GM12878 (cell line): ENCODE measurements around the gene TMEM45A. TPM values are rescaled to one million over a fixed set of nuclear protein-coding genes. Genes with fewer than 3 reads are reported as not detected.

ENCODE experiments used
- ATAC-seq: fragments of 200-7000 bp; cut with Tn5 transposase; 3 replicates; pipeline ENCODE4 v1.9.1; 2020; ENCODE audit warnings: mild to moderate bottlenecking, moderate library complexity
- BruUV-seq: library from RNA; stranded (reverse); fragments of 400-500 nt; replicated peaks from 2 replicates; lab custom pipeline; 2021; lab: Mats Ljungman, UMichigan
- CTCF ChIA-PET: fragments of 300-600 bp; sonication (Branson Sonifier 250); formaldehyde crosslinking; extraction: SDS; loops from one replicate; lab custom pipeline; 2021; ENCODE audit warnings: inconsistent platforms; lab: Yijun Ruan, JAX
- POLR2A ChIA-PET: fragments of 350-600 bp; formaldehyde crosslinking; extraction: SDS; loops from one replicate; lab custom pipeline; 2021; ENCODE audit warnings: inconsistent platforms; lab: Charles Lee
- RAD21 ChIA-PET: fragments of 300-600 bp; sonication (Branson Sonifier 250); formaldehyde crosslinking; loops from one replicate; lab custom pipeline; 2023; ENCODE audit warnings: antibody characterized with exemption; ENCODE audit not compliant: unreplicated experiment; lab: Charles Lee
- SMC1A ChIA-PET: fragments of 300-600 bp; sonication (Branson Sonifier 250); formaldehyde crosslinking; loops from one replicate; lab custom pipeline; 2023; ENCODE audit not compliant: unreplicated experiment, uncharacterized antibody; lab: Charles Lee
- DNase-seq: peaks from one replicate; pipeline ENCODE4 v3.0.0-alpha.2; 2011; ENCODE audit warnings: low read depth, low spot score
- FAIRE-seq: peaks from 3 replicates; lab custom pipeline; 2011; peaks lifted over from hg19 to GRCh38; lab: Jason Lieb, UNC
- H2AFZ ChIP-seq: 2 replicates; pipeline ENCODE4 v1.6.0; 2011; ENCODE audit warnings: low read depth, low read length, control low read depth; ENCODE audit not compliant: control insufficient read depth
- H3K27ac ChIP-seq: 2 replicates; pipeline ENCODE4 v1.5.1; 2011; ENCODE audit warnings: control low read depth; ENCODE audit not compliant: control insufficient read depth, insufficient read depth
- H3K27me3 ChIP-seq, 2 experiments: replicated peaks in 1 of 2; 2 replicates each; pipeline versions ENCODE4 v1.6.0 to v1.6.1; 2011; ENCODE audit warnings: low read length in 1 of 2; ENCODE audit not compliant: control insufficient read depth in 2 of 2, insufficient read depth in 2 of 2
- H3K36me3 ChIP-seq, 2 experiments: 2 replicates each; pipeline ENCODE4 v1.5.1; 2011; ENCODE audit warnings: low read length in 1 of 2; ENCODE audit not compliant: control insufficient read depth in 2 of 2, insufficient read depth in 2 of 2
- H3K4me1 ChIP-seq: 2 replicates; pipeline ENCODE4 v1.6.1; 2011; ENCODE audit warnings: mild to moderate bottlenecking, low read length, moderate library complexity, mixed read lengths; ENCODE audit not compliant: control insufficient read depth, insufficient read depth
- H3K4me2 ChIP-seq: 2 replicates; pipeline ENCODE4 v1.6.0; 2011; ENCODE audit warnings: control low read depth; ENCODE audit not compliant: control insufficient read depth, insufficient read depth
- H3K4me3 ChIP-seq: fragments of 200-600 bp; sonication (generic); 2 replicates; pipeline ENCODE4 v1.5.1; 2016
- H3K79me2 ChIP-seq: 2 replicates; pipeline ENCODE4 v1.6.0; 2011; ENCODE audit warnings: low read length; ENCODE audit not compliant: control insufficient read depth, insufficient read depth
- H3K9ac ChIP-seq: 2 replicates; pipeline ENCODE4 v1.8.0; 2011; ENCODE audit warnings: low read length, control low read depth, mixed read lengths; ENCODE audit not compliant: control insufficient read depth, insufficient read depth
- H3K9me3 ChIP-seq: replicated peaks from 3 replicates; pipeline ENCODE4 v1.5.1; 2011; ENCODE audit warnings: mild to moderate bottlenecking, low read length; ENCODE audit not compliant: control insufficient read depth, insufficient read depth
- H4K20me1 ChIP-seq: 2 replicates; pipeline ENCODE4 v1.6.0; 2011; ENCODE audit not compliant: control insufficient read depth, insufficient read depth
- E2F4 ChIP-seq: IDR thresholded peaks from 2 replicates; pipeline ENCODE4 v1.6.1; 2012; ENCODE audit warnings: low read depth, low read length, improper control_type of control experiment
- IKZF2 ChIP-seq, 2 experiments: fragments of 450-650 bp; IDR thresholded peaks; 2 replicates each; pipeline ENCODE4 v1.6.1; 2017; ENCODE audit warnings: mild to moderate bottlenecking in 2 of 2, moderate library complexity in 2 of 2
- KAT2A ChIP-seq: conservative IDR thresholded peaks from 2 replicates; pipeline ENCODE4 v1.6.1; 2011; ENCODE audit warnings: low read depth, low read length; ENCODE audit not compliant: control insufficient read depth
- PRDM15 ChIP-seq: fragments of 450-650 bp; formaldehyde crosslinking; IDR thresholded peaks from 2 replicates; pipeline ENCODE4 v1.4.0; 2020; ENCODE audit warnings: mild to moderate bottlenecking, moderate library complexity
- RAD51 ChIP-seq: fragments of 450-650 bp; IDR thresholded peaks from 2 replicates; pipeline ENCODE4 v1.6.1; 2016; ENCODE audit warnings: moderate library complexity, mild to moderate bottlenecking, inconsistent platforms
- RELA ChIP-seq: fragments of 450-650 bp; IDR thresholded peaks from 2 replicates; pipeline ENCODE4 v1.8.0; 2014; ENCODE audit warnings: borderline replicate concordance; ENCODE audit not compliant: partially characterized antibody
- RELB ChIP-seq: fragments of 450-650 bp; IDR thresholded peaks from 2 replicates; pipeline ENCODE4 v1.6.1; 2017; ENCODE audit warnings: low read depth, mild to moderate bottlenecking, moderate library complexity
- SIN3A ChIP-seq: IDR thresholded peaks from 2 replicates; pipeline ENCODE4 v1.6.1; 2012; ENCODE audit warnings: low read depth, low read length, improper control_type of control experiment
- TCF7 ChIP-seq: IDR thresholded peaks from 2 replicates; pipeline ENCODE4 v1.6.1; 2014; ENCODE audit warnings: antibody characterized with exemption, borderline replicate concordance
- ZBTB4 ChIP-seq: fragments of 450-650 bp; formaldehyde crosslinking; IDR thresholded peaks from 2 replicates; pipeline ENCODE4 v1.4.0; 2022; ENCODE audit warnings: mild to moderate bottlenecking, moderate library complexity
- ZNF274 ChIP-seq: IDR thresholded peaks from one replicate; pipeline ENCODE4 v1.8.0; 2011; ENCODE audit not compliant: insufficient read length, insufficient read depth
- WGBS: methylation state at CpG from one replicate; pipeline ENCODE4 v1.1.6; 2016; ENCODE audit warnings: low lambda C conversion rate; ENCODE audit not compliant: insufficient replicate concordance, insufficient coverage; ENCODE audit errors: missing lambda C conversion rate; 5-methylcytosine and 5-hydroxymethylcytosine counted together
- in situ Hi-C: fragments of 300-500 bp; cut with MboI; formaldehyde crosslinking; loops from 9 replicates; pipeline ENCODE4 v1.14.3; 2018; ENCODE audit warnings: mixed read lengths
- intact Hi-C: fragments of 100-400 bp; cut with micrococcal nuclease; formaldehyde crosslinking; loops from one replicate; pipeline ENCODE4 v1.14.2; 2022; ENCODE audit not compliant: unreplicated experiment
- polyA plus RNA-seq, 11 experiments: library from polyadenylated mRNA; depleted of rRNA in 4 of 11; unstranded in 6 of 11; stranded (reverse) in 5 of 11; fragments of >200 nt; fragmentation: Nextera tagmentation in 4 of 11; fragmentation: Illumina TruSeq in 1 of 11; extraction: Ambion mirVana in 4 of 11; extraction: Trizol in 1 of 11; gene quantifications; 1 replicate in 1 of 11; 2 replicates in 10 of 11; pipeline versions ENCODE4 v1.2.1 to v1.2.3, GENCODE V29; 2011 to 2016; ENCODE audit warnings: inconsistent platforms in 2 of 11, missing spikeins in 2 of 11, low read depth in 1 of 11
- total RNA-seq, 4 experiments: library from RNA; depleted of rRNA in 3 of 4; stranded (reverse); fragments of >200 nt in 3 of 4; fragmentation: Illumina TruSeq in 1 of 4; extraction: Trizol in 1 of 4; gene quantifications; 2 replicates each; pipeline versions ENCODE4 v1.2.1 to v1.2.3, GENCODE V29; 2013 to 2021

The TMEM45A gene
- total and polyA plus RNA-seq, 10 of the 15 experiments (the other 5 are each of a cell fraction or from before 2014, with no cell fraction given) = 0.34 to 5.3 (median 0.83) TPM

GRCh38 chr3:100603469-100603868 is 111.0 kb downstream of the TMEM45A start:
- ATAC-seq = peak; percentile 58
- Histone ChIP-seq H2AFZ (peak overlapping the region; percentile 80), H3K9ac (peak overlapping the region; percentile 49), H3K27me3 (no peaks in the 10 kb centered on the region), H3K9me3 (peaks cover 1% of the 10 kb centered on the region; the same call in 1 of the 3 replicates), H3K79me2 (no peaks in the 10 kb centered on the region), H3K4me2 (peak overlapping the region; percentile 84), H3K4me1 (peaks cover 15% of the 10 kb centered on the region), H3K27ac (peak overlapping the region; percentile 54), H3K4me3 (peak overlapping the region; percentile 55), H4K20me1 (no peaks in the 10 kb centered on the region), H3K36me3 (no peaks in the 10 kb centered on the region)
- SMC1A ChIA-PET = interaction anchor here (0.6 to 6.3 kb wide), 29 partner anchors 8 to 779 kb away, joined by 3 to 59 read pairs (median 4); partner anchors contain the start of gene TMEM45A
- CTCF ChIA-PET = interaction anchor here (0.7 to 6.0 kb wide), 22 partner anchors 8 to 349 kb away, joined by 3 to 40 read pairs (median 6); partner anchors contain the start of gene TFG
- 23% methylated on average over 5 of the region's 5 CpGs for WGBS
- in situ Hi-C loops (no loop called here), intact Hi-C loops (loop anchor here (2.0 kb wide), 1 partner anchor 113 kb away; no protein-coding TSS in a partner anchor)
- BruUV-seq = no TSS peak
- RAD21 ChIA-PET = interaction anchor here (0.7 to 4.8 kb wide), 17 partner anchors 9 to 343 kb away, joined by 3 to 42 read pairs (median 7); partner anchors contain the start of gene TBC1D23
- POLR2A ChIA-PET = interaction anchor here (0.8 to 1.8 kb wide), 5 partner anchors 9 to 113 kb away, joined by 3 to 11 read pairs (median 3); no protein-coding TSS in a partner anchor
- no peak for FAIRE-seq
- DNase-seq = no peak
- TF ChIP-seq SIN3A = no peak
- no peak for TF ChIP-seq RELA
- TF ChIP-seq IKZF2 (IDR thresholded peaks at IDR 0.05) = peak; percentile 47 to 69; a peak in 3 of 4 replicates
- TF ChIP-seq ZNF274 = no peak
- TF ChIP-seq ZBTB4 (CRISPR knock-in tag) = no peak
- TF ChIP-seq E2F4 = no peak
- TF ChIP-seq TCF7 = no peak
- TF ChIP-seq RAD51 = no peak
- TF ChIP-seq PRDM15 (CRISPR knock-in tag) = no peak
- 0 out of 2 replicates have a peak, but pooled peaks have one; percentile 30 for TF ChIP-seq RELB
- no peak for TF ChIP-seq KAT2A
